IPS-NIHi7 (cell line): ENCODE data around the gene MESP1.

ENCODE experiments used
- DNase-seq: peaks from one replicate; pipeline ENCODE4 v3.0.0; 2012; ENCODE audit warnings: mixed read lengths; ENCODE audit errors: extremely low spot score

MESP1 gene

GRCh38 chr15:89723031-89723430, 28.0 kb downstream of the MESP1 start:
- DNase-seq, result no peak

GRCh38 chr15:89714775-89715174, 36.3 kb downstream of the MESP1 start:
- DNase-seq, result no peak

- no peak for DNase-seq
These were observed 43.5 kb downstream of the MESP1 start for GRCh38 chr15:89707577-89707976.

GRCh38 chr15:89704411-89704810, 46.6 kb downstream of the MESP1 start:
- no peak for DNase-seq
